HT-29 (cell line): ENCODE measurements around the gene PLEKHH2. TPM values are rescaled to one million over a fixed set of nuclear protein-coding genes. Genes with fewer than 3 reads are reported as not detected.

Experiments
- DNase-seq: peaks from one replicate; pipeline ENCODE4 v3.0.0-alpha.2; 2015; ENCODE audit warnings: low spot score
- total RNA-seq: library from RNA; depleted of rRNA; stranded (reverse); fragments of >200 nt; shearing (Covaris generic); gene quantifications from 2 replicates; pipeline ENCODE4 v1.2.3, GENCODE V29; 2014

PLEKHH2 gene
- total RNA-seq, 1 experiment from 2014 or later, result 3.8 TPM

GRCh38 chr2:43758739-43759138 lies 121.7 kb downstream of the PLEKHH2 start:
- DNase-seq, result no peak

GRCh38 chr2:43759195-43759594 lies 122.1 kb downstream of the PLEKHH2 start:
- DNase-seq, result peak; percentile 70

GRCh38 chr2:43762286-43762685 lies 125.2 kb downstream of the PLEKHH2 start:
- DNase-seq, result no peak

GRCh38 chr2:43763091-43763490 lies 126.0 kb downstream of the PLEKHH2 start:
- no peak for DNase-seq

GRCh38 chr2:43764086-43764705 lies 127.1 kb downstream of the PLEKHH2 start:
- no peak for DNase-seq

GRCh38 chr2:43766006-43766405 lies 128.9 kb downstream of the PLEKHH2 start:
- no peak for DNase-seq

- peak; percentile 95 for DNase-seq
Observed at GRCh38 chr2:43773876-43774613, 137.0 kb downstream of the PLEKHH2 start, which contains the start of gene DYNC2LI1. DYNC2LI1 (plus strand) TSS chr2:43774039; CDS start chr2:43774139, 100 bp downstream.

- peak; percentile 30 for DNase-seq
Observed at GRCh38 chr2:43774617-43775016, 137.6 kb downstream of the PLEKHH2 start.

GRCh38 chr2:43776324-43776723 lies 139.3 kb downstream of the PLEKHH2 start:
- no peak for DNase-seq

- no peak for DNase-seq
Observed at GRCh38 chr2:43777306-43777926, 140.4 kb downstream of the PLEKHH2 start.

- DNase-seq, result no peak
Observed at GRCh38 chr2:43778233-43778632, 141.2 kb downstream of the PLEKHH2 start.

- DNase-seq, result no peak
Observed at GRCh38 chr2:43787895-43788294, 150.8 kb downstream of the PLEKHH2 start.

GRCh38 chr2:43788646-43789045 lies 151.6 kb downstream of the PLEKHH2 start:
- no peak for DNase-seq

GRCh38 chr2:43790147-43790546 lies 153.1 kb downstream of the PLEKHH2 start:
- no peak for DNase-seq

GRCh38 chr2:43791035-43791765 lies 154.1 kb downstream of the PLEKHH2 start:
- DNase-seq, result no peak

- DNase-seq, result no peak
Observed at GRCh38 chr2:43792653-43793052, 155.6 kb downstream of the PLEKHH2 start.

- no peak for DNase-seq
Observed at GRCh38 chr2:43794956-43795355, 157.9 kb downstream of the PLEKHH2 start.

- no peak for DNase-seq
Observed at GRCh38 chr2:43796206-43796605, 159.1 kb downstream of the PLEKHH2 start.

GRCh38 chr2:43798300-43798699 lies 161.2 kb downstream of the PLEKHH2 start:
- no peak for DNase-seq

GRCh38 chr2:43800894-43801293 lies 163.8 kb downstream of the PLEKHH2 start:
- no peak for DNase-seq

- no peak for DNase-seq
Observed at GRCh38 chr2:43802135-43802534, 165.1 kb downstream of the PLEKHH2 start.

- no peak for DNase-seq
Observed at GRCh38 chr2:43803113-43803512, 166.1 kb downstream of the PLEKHH2 start.
